K562 (cell line): ENCODE measurements around the gene UNC79.

Experiments used
- BACH1 ChIP-seq: fragments of 200-800 bp; sonication (Bioruptor generic); IDR thresholded peaks from 2 replicates; pipeline ENCODE4 v1.6.1; 2016; ENCODE audit warnings: missing genetic modification characterization, missing compliant biosample characterization
- BRCA1 ChIP-seq, 2 experiments: fragments of 450-650 bp in 1 of 2; sonication (generic) in 1 of 2; formaldehyde crosslinking in 1 of 2; IDR thresholded peaks; 2 replicates each; pipeline versions ENCODE4 v1.5.0 to v1.6.1; 2017 to 2020; ENCODE audit warnings: mild to moderate bottlenecking in 1 of 2, missing genetic modification reagents in 1 of 2
- EP300 ChIP-seq: IDR thresholded peaks from 2 replicates; pipeline ENCODE4 v1.6.1; 2012; ENCODE audit warnings: low read length, improper control_type of control experiment
- HDAC1 ChIP-seq, 2 experiments: fragments of 450-650 bp; IDR thresholded peaks; 2 replicates each; pipeline ENCODE4 v1.6.1; 2016 to 2017; ENCODE audit warnings: inconsistent platforms in 1 of 2, mild to moderate bottlenecking in 1 of 2, moderate library complexity in 1 of 2
- KLF16 ChIP-seq: IDR thresholded peaks from 2 replicates; pipeline ENCODE4 v1.6.1; 2016; ENCODE audit warnings: antibody characterized with exemption
- POLR2AphosphoS5 ChIP-seq: IDR thresholded peaks from 2 replicates; pipeline ENCODE4 v1.6.1; 2011; ENCODE audit warnings: mild to moderate bottlenecking, low read depth, low read length, moderate library complexity; ENCODE audit not compliant: control insufficient read depth, insufficient read depth
- RAD21 ChIP-seq, 2 experiments: fragments of 250-450 bp in 1 of 2; fragments of 450-650 bp in 1 of 2; sonication (Bioruptor Pico) in 1 of 2; formaldehyde crosslinking in 1 of 2; IDR thresholded peaks in 1 of 2; conservative IDR thresholded peaks in 1 of 2; 2 replicates each; pipeline versions ENCODE4 v1.4.0 to v1.8.0; 2020 to 2022; ENCODE audit warnings: mild to moderate bottlenecking in 2 of 2, moderate library complexity in 1 of 2
- SIN3A ChIP-seq, 2 experiments: fragments of 150-350 bp in 1 of 2; IDR thresholded peaks; 2 replicates each; pipeline ENCODE4 v1.6.1; 2011 to 2016; ENCODE audit warnings: borderline replicate concordance in 2 of 2, low read depth in 2 of 2, low read length in 2 of 2, mild to moderate bottlenecking in 2 of 2, moderate library complexity in 2 of 2; ENCODE audit not compliant: control insufficient read depth in 1 of 2
- YBX1 ChIP-seq: fragments of 450-650 bp; IDR thresholded peaks from 2 replicates; pipeline ENCODE4 v1.7.1; 2016; ENCODE audit warnings: mild to moderate bottlenecking
- ZNF707 ChIP-seq: fragments of 250-450 bp; sonication (Bioruptor Pico); conservative IDR thresholded peaks from 2 replicates; pipeline ENCODE4 v1.8.0; 2022; ENCODE audit warnings: inconsistent platforms, mild to moderate bottlenecking, moderate library complexity
- TF ChIP-seq, protein P1 (sequence below), 3 experiments: IDR thresholded peaks in 2 of 3; conservative IDR thresholded peaks in 1 of 3; 2 replicates each; pipeline ENCODE4 v1.5.1; 2011 to 2012; ENCODE audit warnings: low read length in 3 of 3, mild to moderate bottlenecking in 3 of 3, control low read depth in 2 of 3, improper control_type of control experiment in 1 of 3, inconsistent platforms in 1 of 3, low read depth in 1 of 3, mixed read lengths in 1 of 3, moderate library complexity in 1 of 3; ENCODE audit not compliant: insufficient read depth in 2 of 3

DNA sequence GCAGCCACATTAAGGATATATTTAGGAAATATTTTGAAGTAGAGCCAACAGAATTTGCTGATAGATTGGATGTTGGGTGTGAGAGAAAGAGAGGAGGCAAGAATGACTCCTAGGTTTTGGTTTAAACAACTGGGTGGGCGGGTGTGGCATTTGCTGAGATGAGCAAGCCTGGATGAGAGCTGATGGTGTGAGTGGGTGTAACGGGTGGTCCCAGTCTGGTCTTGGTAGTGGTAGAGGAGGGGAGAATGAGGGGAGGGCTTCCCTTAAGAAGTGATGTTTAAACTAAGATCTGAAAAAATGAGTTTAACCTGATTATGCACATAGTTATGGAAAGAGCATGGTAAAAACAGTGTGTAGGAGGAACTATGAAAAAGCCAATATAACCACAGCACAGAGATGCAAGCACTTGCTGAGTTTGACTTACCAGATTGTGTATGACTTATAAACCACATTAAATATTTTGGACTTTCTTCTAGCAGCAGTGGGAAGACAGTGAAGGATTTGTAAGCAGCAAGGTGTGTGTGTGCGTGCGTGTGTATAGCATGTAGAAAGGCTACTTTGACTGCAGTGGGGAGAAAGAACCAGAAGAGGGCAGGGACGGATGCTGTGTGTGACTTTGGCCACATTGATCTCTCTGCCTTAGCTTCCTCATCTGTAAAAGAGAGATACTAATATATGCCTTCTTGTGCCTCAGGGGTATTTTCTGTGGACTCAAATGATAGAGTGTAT lies 217.9 kb downstream of the UNC79 start:
- TF ChIP-seq, protein P1, sequence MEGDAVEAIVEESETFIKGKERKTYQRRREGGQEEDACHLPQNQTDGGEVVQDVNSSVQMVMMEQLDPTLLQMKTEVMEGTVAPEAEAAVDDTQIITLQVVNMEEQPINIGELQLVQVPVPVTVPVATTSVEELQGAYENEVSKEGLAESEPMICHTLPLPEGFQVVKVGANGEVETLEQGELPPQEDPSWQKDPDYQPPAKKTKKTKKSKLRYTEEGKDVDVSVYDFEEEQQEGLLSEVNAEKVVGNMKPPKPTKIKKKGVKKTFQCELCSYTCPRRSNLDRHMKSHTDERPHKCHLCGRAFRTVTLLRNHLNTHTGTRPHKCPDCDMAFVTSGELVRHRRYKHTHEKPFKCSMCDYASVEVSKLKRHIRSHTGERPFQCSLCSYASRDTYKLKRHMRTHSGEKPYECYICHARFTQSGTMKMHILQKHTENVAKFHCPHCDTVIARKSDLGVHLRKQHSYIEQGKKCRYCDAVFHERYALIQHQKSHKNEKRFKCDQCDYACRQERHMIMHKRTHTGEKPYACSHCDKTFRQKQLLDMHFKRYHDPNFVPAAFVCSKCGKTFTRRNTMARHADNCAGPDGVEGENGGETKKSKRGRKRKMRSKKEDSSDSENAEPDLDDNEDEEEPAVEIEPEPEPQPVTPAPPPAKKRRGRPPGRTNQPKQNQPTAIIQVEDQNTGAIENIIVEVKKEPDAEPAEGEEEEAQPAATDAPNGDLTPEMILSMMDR (IDR thresholded peaks at IDR 0.05 in 2 of 3, conservative IDR thresholded peaks at IDR 0.05 in 1 of 3; ENCODE audit: insufficient read depth in 2 of 3, low read depth in 1 of 3, low read length in 3 of 3), result peak in 2 of 3 experiments; percentile 20 to 41; a peak in 2 of 6 replicates
- no peak for TF ChIP-seq POLR2AphosphoS5
- TF ChIP-seq RAD21 (CRISPR knock-in tag; conservative IDR thresholded peaks at IDR 0.05 in 1 of 2, IDR thresholded peaks at IDR 0.05 in 1 of 2), result peak in 1 of 2 experiments; percentile 29; a peak in 2 of 4 replicates
- TF ChIP-seq HDAC1 (IDR thresholded peaks at IDR 0.05), result no peak
- TF ChIP-seq EP300, result no peak
- TF ChIP-seq YBX1, result no peak
- TF ChIP-seq BRCA1 (IDR thresholded peaks at IDR 0.05), result no peak
- no peak for TF ChIP-seq BRCA1 (CRISPR knock-in tag; IDR thresholded peaks at IDR 0.05)
- TF ChIP-seq BACH1 (tag), result no peak
- no peak for TF ChIP-seq ZNF707 (CRISPR knock-in tag)
- no peak for TF ChIP-seq KLF16
- no peak for TF ChIP-seq SIN3A (IDR thresholded peaks at IDR 0.05; ENCODE audit: borderline replicate concordance in 2 of 2, control insufficient read depth in 1 of 2, low read depth in 2 of 2, low read length in 2 of 2)
